Gastrocnemius medialis (tissue), 4 donors: ENCODE data around the gene SELENOO.

ENCODE experiments used
- POLR2A ChIP-seq, 2 donors: fragments of 450-650 bp; IDR thresholded peaks; one replicate each; pipeline ENCODE4 v1.6.1; 2017; ENCODE audit warnings: antibody characterized with exemption in 2 of 2, mild to moderate bottlenecking in 2 of 2, moderate library complexity in 2 of 2
- TF ChIP-seq, protein P1 (sequence below), 5 experiments: fragments of 450-650 bp in 3 of 5; fragments of 200-600 bp in 2 of 5; sonication (generic) in 2 of 5; IDR thresholded peaks in 4 of 5; conservative IDR thresholded peaks in 1 of 5; 1 replicate in 4 of 5; 2 replicates in 1 of 5; pipeline ENCODE4 v1.5.1; 2016 to 2019; ENCODE audit warnings: antibody characterized with exemption in 5 of 5, mild to moderate bottlenecking in 3 of 5, moderate library complexity in 3 of 5

DNA sequence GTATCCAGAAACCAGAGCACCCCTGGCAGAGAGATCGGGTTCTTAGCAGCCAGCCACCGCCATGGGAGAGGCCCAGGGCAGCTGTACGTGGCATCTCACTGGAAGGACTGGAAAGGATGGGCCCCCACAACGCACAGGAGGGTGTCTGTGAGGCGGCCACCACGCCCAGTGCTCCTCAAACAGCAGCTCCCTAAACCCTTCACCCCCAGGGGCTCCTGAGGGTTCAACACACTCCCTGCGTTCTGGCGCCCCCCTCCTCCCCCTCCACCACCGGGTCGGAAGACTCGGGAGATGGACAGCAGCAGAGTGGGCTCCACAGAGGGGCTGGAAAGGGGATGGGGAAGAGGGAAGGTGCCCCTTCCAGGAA, 59.6 kb downstream of the SELENOO start:
- TF ChIP-seq, protein P1, sequence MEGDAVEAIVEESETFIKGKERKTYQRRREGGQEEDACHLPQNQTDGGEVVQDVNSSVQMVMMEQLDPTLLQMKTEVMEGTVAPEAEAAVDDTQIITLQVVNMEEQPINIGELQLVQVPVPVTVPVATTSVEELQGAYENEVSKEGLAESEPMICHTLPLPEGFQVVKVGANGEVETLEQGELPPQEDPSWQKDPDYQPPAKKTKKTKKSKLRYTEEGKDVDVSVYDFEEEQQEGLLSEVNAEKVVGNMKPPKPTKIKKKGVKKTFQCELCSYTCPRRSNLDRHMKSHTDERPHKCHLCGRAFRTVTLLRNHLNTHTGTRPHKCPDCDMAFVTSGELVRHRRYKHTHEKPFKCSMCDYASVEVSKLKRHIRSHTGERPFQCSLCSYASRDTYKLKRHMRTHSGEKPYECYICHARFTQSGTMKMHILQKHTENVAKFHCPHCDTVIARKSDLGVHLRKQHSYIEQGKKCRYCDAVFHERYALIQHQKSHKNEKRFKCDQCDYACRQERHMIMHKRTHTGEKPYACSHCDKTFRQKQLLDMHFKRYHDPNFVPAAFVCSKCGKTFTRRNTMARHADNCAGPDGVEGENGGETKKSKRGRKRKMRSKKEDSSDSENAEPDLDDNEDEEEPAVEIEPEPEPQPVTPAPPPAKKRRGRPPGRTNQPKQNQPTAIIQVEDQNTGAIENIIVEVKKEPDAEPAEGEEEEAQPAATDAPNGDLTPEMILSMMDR (IDR thresholded peaks at IDR 0.05 in 4 of 5, conservative IDR thresholded peaks at IDR 0.05 in 1 of 5) = no peak
- TF ChIP-seq POLR2A (IDR thresholded peaks at IDR 0.05) = no peak
